ENCODE results near the gene MDN1. TPM values are rescaled to one million over a fixed set of nuclear protein-coding genes. Genes with fewer than 3 reads are reported as not detected.

The MDN1 gene
- total RNA-seq, 1 experiment from 2014 or later, result 117 TPM

GRCh38 chr6:89604653-89605052 is 214.9 kb downstream of the MDN1 start:
- no peak overlapping the region for H3T11ph ChIP-seq (ENCODE audit: low read length)
- no peak overlapping the region for H3K4me3 Mint-ChIP-seq

More at GRCh38 chr6:89604653-89605052, 214.9 kb downstream of the MDN1 start:
- H3K4me1 ChIP-seq (ENCODE audit: insufficient read depth, low read length), result no peaks in the 10 kb centered on the region
- H2BK5ac ChIP-seq (ENCODE audit: insufficient read length, low read length), result no peak overlapping the region
- no peak overlapping the region for H2BK12ac ChIP-seq (ENCODE audit: insufficient read length, low read depth, low read length)
- no peak overlapping the region for H2BK120ac ChIP-seq (ENCODE audit: low read depth, low read length, poor library complexity, severe bottlenecking)
- Mint-ChIP-seq H3K27ac (0 out of 7 replicates have a peak overlapping the region, but pooled peaks of 1 of the 3 experiments have one; percentile 55), H3K4me1 (no peaks in the 10 kb centered on the region), H3K36me3 (ENCODE audit: insufficient read depth in 1 of 3, low read depth in 3 of 3) (no peaks in the 10 kb centered on the region), H3K9me3 (no peaks in the 10 kb centered on the region), H3K27me3 (ENCODE audit: low read depth) (no peaks in the 10 kb centered on the region)
- H3K79me2 ChIP-seq (ENCODE audit: insufficient read depth, low read length), result no peaks in the 10 kb centered on the region
- no peak overlapping the region for H2BK20ac ChIP-seq (ENCODE audit: low read depth, low read length, poor library complexity, severe bottlenecking)
- H2AK5ac ChIP-seq (ENCODE audit: insufficient read length, low read length), result no peak overlapping the region
- no peak overlapping the region for H3K27ac ChIP-seq (ENCODE audit: insufficient read length, low read depth, low read length)
- no peak; the same call in 1 of the 3 replicates for TF ChIP-seq CTCF (conservative IDR thresholded peaks at IDR 0.05)
- H3K4ac ChIP-seq (ENCODE audit: low read depth, low read length), result no peak overlapping the region
- no peak overlapping the region for H3K4me2 ChIP-seq (ENCODE audit: insufficient read depth, insufficient read length, low read length)
- H2BK15ac ChIP-seq (ENCODE audit: low read depth, low read length), result no peak overlapping the region
- H3K23me2 ChIP-seq (ENCODE audit: insufficient read length, low read depth, low read length, poor library complexity, severe bottlenecking), result no peaks in the 10 kb centered on the region
- no CpG with 5 or more reads among the region's 5 CpGs for WGBS (ENCODE audit: extremely low coverage, insufficient read length, low lambda C conversion rate)
- H4K8ac ChIP-seq (replicated peaks; ENCODE audit: insufficient read length, low read depth, low read length), result no peak overlapping the region
- no peak overlapping the region for H3K56ac ChIP-seq (ENCODE audit: insufficient read length, low read depth, low read length)
- no peak overlapping the region for H3K14ac ChIP-seq (ENCODE audit: insufficient read depth, low read length)
- H3K27me3 ChIP-seq (ENCODE audit: insufficient read depth, low read length), result no peaks in the 10 kb centered on the region; the same call in 1 of the 2 replicates
- H4K5ac ChIP-seq (ENCODE audit: insufficient read length, low read depth, low read length), result no peak overlapping the region
- no peak for DNase-seq
- H3K18ac ChIP-seq (ENCODE audit: insufficient read length, low read depth, low read length), result no peak overlapping the region
- no peak overlapping the region for H3K9ac ChIP-seq (ENCODE audit: extremely low read depth, insufficient read length, low read length)
- H4K20me1 ChIP-seq (ENCODE audit: control insufficient read depth, insufficient read depth, insufficient read length), result no peaks in the 10 kb centered on the region
- no peak overlapping the region for H2AFZ ChIP-seq (ENCODE audit: low read length)
- H4K91ac ChIP-seq (ENCODE audit: insufficient read length, low read depth, low read length), result no peak overlapping the region
- no peaks in the 10 kb centered on the region for H3K79me1 ChIP-seq (ENCODE audit: insufficient read depth, low read depth, low read length, poor library complexity, severe bottlenecking)
- H3K23ac ChIP-seq (ENCODE audit: insufficient read length, low read depth, low read length), result no peak overlapping the region
- no peaks in the 10 kb centered on the region for H3K9me3 ChIP-seq (ENCODE audit: control insufficient read depth, low read depth, low read length)
